Measurements from ENCODE around the gene CYP2A6.
"Not testable (repeated sequence)": the region's sequence is repeated elsewhere in the genome, so short reads cannot be mapped to it uniquely, and the experiment has no call there.

The CYP2A6 gene

DNA sequence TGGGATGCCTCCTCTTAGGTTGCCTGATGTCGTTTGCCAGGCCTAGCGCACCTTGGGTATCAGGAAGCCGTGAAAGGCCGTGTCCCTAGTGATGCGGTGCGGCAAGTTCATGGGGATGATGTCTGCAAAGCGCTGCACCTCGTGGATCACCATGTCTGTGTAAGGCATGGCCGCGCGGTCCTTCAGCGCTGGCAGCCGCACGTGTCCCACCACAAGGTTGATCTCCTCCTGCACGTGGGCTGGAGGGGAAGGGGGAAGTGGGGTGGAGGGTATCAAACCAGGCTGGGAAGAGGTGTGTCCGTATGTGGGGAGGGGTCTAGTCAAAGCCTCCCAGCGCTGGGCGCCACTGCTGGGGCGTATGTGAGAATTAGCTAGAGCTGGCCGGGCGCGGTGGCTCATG, 28.1 kb downstream of the CYP2A6 start:
- no peak for DNase-seq
- Mint-ChIP-seq H3K9me3 (peaks cover 4% of the 10 kb centered on the region), H3K4me1 (peaks cover 30% of the 10 kb centered on the region), H3K36me3 (ENCODE audit: low read depth) (peaks cover 7% of the 10 kb centered on the region), H3K4me3 (no peak overlapping the region), H3K27me3 (ENCODE audit: low read depth, poor library complexity) (peaks cover 23% of the 10 kb centered on the region), H3K27ac (peak overlapping the region; percentile 71)
- TF ChIP-seq CTCF (IDR thresholded peaks at IDR 0.05) = no peak

DNA sequence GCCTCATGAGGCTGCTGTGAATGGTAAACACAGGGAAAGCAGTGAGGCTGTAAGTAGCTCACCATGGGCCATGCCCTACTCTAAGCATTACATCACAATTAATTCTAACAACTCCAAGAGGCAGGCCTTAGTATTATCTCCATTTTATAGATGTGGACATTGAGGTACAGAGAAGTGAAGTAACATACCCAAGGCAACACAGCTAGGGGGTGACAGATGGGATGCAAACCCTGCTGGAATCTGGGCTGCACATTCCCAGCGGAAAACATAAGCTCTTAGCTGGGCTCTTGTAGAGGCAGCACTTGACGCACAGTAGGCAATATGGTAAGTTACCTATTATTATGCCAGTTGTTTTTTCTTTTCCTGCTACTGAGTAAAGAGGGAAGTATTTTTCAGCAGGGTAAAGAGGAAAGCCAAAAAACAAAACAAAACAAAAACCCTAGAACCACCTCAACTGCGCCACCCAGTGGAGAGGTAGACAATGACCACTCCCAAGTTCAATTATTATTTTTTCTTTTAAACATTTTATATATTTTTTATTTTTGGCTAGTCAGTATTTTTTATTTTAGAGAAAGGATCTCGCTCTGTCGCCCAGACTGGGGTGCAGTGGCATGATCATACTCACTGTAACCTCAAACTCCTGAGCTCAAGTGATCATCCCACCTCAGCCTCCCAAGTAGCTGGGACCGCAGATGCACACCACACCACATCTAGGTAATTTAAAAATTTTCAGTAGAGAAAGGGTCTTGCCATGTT, 30.6 kb downstream of the CYP2A6 start:
- peaks cover 38% of the 10 kb centered on the region for H3K4me1 Mint-ChIP-seq
- not testable (repeated sequence) for H3K27ac Mint-ChIP-seq; H3K4me3 Mint-ChIP-seq; H3K9me3 Mint-ChIP-seq; H3K36me3 Mint-ChIP-seq (ENCODE audit: low read depth)
- peak; percentile 52 for DNase-seq
- peak; percentile 82 for TF ChIP-seq CTCF (IDR thresholded peaks at IDR 0.05)
- H3K27me3 Mint-ChIP-seq (ENCODE audit: low read depth, poor library complexity) = peaks cover 42% of the 10 kb centered on the region

GRCh38 chr19:40818480-40819399, 31.5 kb downstream of the CYP2A6 start:
- peaks cover 48% of the 10 kb centered on the region for H3K27me3 Mint-ChIP-seq (ENCODE audit: low read depth, poor library complexity)
- TF ChIP-seq CTCF (IDR thresholded peaks at IDR 0.05) = peak; percentile 27
- peak overlapping the region; percentile 18 for H3K4me3 Mint-ChIP-seq
- not testable (repeated sequence) for H3K9me3 Mint-ChIP-seq; H3K36me3 Mint-ChIP-seq (ENCODE audit: low read depth); H3K27ac Mint-ChIP-seq
- H3K4me1 Mint-ChIP-seq = peaks cover 43% of the 10 kb centered on the region
- peak; percentile 64 for DNase-seq

GRCh38 chr19:40815223-40815622, 35.0 kb downstream of the CYP2A6 start:
- H3K4me1 Mint-ChIP-seq = peaks cover 54% of the 10 kb centered on the region
- no peaks in the 10 kb centered on the region for H3K9me3 Mint-ChIP-seq
- TF ChIP-seq CTCF (IDR thresholded peaks at IDR 0.05) = no peak
- H3K4me3 Mint-ChIP-seq = no peak overlapping the region
- H3K36me3 Mint-ChIP-seq (ENCODE audit: low read depth) = no peaks in the 10 kb centered on the region
- DNase-seq = no peak
- H3K27me3 Mint-ChIP-seq (ENCODE audit: low read depth, poor library complexity) = peaks cover 67% of the 10 kb centered on the region
- no peak overlapping the region for H3K27ac Mint-ChIP-seq

- no peak for DNase-seq
- H3K4me3 Mint-ChIP-seq = peak overlapping the region; percentile 90
- H3K36me3 Mint-ChIP-seq (ENCODE audit: low read depth) = no peaks in the 10 kb centered on the region
- no peak overlapping the region for H3K27ac Mint-ChIP-seq
- TF ChIP-seq CTCF (IDR thresholded peaks at IDR 0.05) = no peak
- H3K9me3 Mint-ChIP-seq = no peaks in the 10 kb centered on the region
- H3K27me3 Mint-ChIP-seq (ENCODE audit: low read depth, poor library complexity) = peaks cover 58% of the 10 kb centered on the region
- H3K4me1 Mint-ChIP-seq = peaks cover 53% of the 10 kb centered on the region
Measured at GRCh38 chr19:40813182-40813581, 37.1 kb downstream of the CYP2A6 start.

GRCh38 chr19:40812571-40812970, 37.7 kb downstream of the CYP2A6 start:
- peaks cover 52% of the 10 kb centered on the region for H3K27me3 Mint-ChIP-seq (ENCODE audit: low read depth, poor library complexity)
- not testable (repeated sequence) for H3K27ac Mint-ChIP-seq; H3K36me3 Mint-ChIP-seq (ENCODE audit: low read depth); DNase-seq; H3K9me3 Mint-ChIP-seq
- H3K4me1 Mint-ChIP-seq = peaks cover 56% of the 10 kb centered on the region
- peak overlapping the region; percentile 90 for H3K4me3 Mint-ChIP-seq
